NCI-H1048 (cell line): ENCODE data around the gene CNN2.

Source experiments
- DNase-seq: peaks from one replicate; lab custom pipeline; 2025; lab: John Stamatoyannopoulos, UW

The CNN2 gene

GRCh38 chr19:1026783-1027649 lies 608 bp downstream of the CNN2 start:
- no peak for DNase-seq

- DNase-seq = no peak
Measured at GRCh38 chr19:1027650-1028061, 1.2 kb downstream of the CNN2 start.

GRCh38 chr19:1028062-1028926 lies 1.9 kb downstream of the CNN2 start:
- peak; percentile 59 for DNase-seq

DNA sequence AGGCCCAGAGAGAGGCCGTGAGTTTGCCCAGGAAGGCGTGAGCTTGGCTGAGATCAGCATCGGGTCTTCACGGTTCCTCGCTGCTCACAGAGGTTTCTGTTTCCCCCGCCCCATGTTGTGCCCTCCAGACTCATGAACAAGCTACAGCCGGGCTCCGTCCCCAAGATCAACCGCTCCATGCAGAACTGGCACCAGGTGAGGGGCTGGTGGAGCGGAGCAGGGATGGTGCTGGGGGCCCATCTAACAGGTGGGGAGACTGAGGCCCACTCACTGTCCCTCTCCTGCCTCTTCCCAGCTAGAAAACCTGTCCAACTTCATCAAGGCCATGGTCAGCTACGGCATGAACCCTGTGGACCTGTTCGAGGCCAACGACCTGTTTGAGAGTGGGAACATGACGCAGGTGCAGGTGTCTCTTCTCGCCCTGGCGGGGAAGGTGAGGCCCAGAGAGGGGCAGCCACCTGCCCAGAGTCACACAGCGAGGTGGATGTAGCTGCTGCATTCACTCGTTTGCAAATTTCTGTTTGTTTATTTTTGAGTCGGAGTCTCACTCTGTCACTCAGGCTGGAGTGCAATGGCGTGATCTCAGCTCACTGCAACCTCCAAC lies 6.0 kb downstream of the CNN2 start:
- DNase-seq = no peak

GRCh38 chr19:1035998-1036621 lies 9.7 kb downstream of the CNN2 start:
- no peak for DNase-seq

- no peak for DNase-seq
Measured at GRCh38 chr19:1037621-1038064, 11.2 kb downstream of the CNN2 start.

- no peak for DNase-seq
Measured at GRCh38 chr19:1038978-1039645, 12.7 kb downstream of the CNN2 start.

DNA sequence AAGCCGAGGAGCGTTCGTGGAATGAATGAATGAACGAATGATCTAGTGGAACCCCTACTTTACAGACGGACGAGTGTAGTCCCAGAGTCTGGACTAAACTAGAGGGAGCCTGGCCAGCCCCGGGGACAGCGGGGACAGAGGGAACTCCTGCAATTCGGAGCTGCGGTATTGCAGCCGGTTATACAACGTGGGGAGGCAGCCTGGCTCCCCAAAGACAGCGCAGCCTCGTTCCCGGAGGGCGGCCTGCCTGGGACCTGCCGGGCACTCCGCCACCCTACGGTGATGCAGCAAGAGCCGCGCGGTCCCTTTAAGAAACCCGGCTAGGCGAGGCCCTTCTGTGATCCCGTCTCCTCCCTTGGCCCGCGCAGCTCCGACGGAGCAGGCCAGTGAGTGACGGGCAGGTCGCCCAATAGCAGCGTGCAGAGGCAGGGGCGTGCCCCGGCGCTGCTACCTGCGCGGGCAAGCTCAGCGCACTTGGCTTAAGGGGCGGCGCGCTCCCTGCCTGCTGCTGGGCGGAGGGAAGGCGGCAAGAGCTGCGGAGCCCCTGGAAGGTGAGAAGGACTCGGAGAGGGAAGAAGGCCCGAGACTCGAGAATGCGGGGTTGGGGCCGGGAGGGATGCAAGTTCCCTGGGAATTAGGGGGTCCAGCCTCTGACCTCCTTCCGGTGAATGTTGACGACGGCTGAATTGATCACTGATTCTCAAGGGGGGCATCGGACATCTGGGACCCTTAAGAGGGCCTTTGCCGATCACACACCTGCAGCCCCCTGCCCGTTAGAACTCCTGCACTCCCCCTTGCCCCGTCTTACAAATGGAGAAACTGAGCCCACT lies 13.5 kb downstream of the CNN2 start, which contains the start of gene ABCA7:
TSS of gene ABCA7 (plus strand) at position 462 of the 830 bp plus-strand sequence. CDS start 1,255 bp downstream, outside the sequence.
- peak; percentile 96 for DNase-seq

DNA sequence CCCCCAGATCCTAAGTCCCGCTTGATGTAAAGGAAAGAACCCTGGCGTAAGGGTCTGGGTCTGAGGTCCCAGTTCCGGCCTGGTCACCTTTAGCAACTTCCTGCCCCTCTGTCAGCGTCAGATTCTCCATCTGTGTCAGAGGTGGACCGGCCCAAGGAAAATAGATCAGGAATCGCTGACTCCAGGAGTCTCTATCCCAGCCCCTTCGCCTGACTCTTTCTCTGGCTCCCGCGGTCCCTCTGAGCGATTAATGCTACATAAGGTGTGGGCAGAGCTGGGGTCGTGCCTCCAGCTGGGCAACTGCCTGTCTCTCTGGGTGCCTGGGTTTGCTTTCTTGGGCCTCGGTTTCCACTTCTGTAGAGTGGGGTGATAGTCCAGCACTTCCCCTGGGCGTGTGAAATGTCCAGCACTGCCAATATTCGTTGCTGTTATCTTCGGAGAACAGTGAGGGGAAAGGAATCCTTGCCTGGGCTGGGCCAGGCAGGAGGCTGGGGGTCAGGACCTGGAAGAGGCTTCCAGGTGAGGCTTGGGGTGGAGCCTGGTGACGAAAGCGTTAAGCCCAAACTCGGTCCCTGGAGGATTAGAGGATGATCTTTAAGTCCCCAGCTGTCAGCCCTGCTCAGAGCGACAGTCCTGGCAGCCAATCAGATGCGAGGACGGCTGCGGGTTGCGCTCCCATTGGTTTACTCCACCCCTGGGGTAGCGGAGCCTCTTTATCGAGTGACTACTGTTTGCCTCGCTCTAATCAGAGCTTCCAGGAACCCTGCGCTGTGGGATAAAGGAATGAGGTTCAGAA lies 14.3 kb downstream of the CNN2 start:
- peak; percentile 84 for DNase-seq

GRCh38 chr19:1041272-1041834 lies 14.9 kb downstream of the CNN2 start:
- no peak for DNase-seq

- no peak for DNase-seq
Measured at GRCh38 chr19:1041835-1042685, 15.7 kb downstream of the CNN2 start.

GRCh38 chr19:1042689-1043511 lies 16.5 kb downstream of the CNN2 start:
- no peak for DNase-seq

DNA sequence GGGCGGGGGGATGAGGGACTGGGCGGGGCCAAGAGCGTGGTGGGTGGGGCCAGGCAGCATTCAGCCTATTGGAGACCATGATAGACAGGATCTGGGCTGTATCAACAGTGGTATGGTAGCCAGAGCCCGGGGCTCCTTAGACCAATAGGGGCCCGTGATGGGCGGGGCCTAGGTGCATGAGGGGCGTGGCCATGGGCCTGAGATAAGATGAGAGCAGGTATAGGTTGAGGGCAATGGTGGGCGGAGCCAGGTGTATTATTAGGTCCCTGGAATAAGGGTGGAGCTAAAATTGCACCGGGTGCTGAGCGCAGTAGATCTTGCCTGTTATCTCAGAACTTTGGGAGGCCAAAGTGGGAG lies 18.8 kb downstream of the CNN2 start:
- peak; percentile 90 for DNase-seq

GRCh38 chr19:1046117-1046626 lies 19.8 kb downstream of the CNN2 start:
- no peak for DNase-seq

DNA sequence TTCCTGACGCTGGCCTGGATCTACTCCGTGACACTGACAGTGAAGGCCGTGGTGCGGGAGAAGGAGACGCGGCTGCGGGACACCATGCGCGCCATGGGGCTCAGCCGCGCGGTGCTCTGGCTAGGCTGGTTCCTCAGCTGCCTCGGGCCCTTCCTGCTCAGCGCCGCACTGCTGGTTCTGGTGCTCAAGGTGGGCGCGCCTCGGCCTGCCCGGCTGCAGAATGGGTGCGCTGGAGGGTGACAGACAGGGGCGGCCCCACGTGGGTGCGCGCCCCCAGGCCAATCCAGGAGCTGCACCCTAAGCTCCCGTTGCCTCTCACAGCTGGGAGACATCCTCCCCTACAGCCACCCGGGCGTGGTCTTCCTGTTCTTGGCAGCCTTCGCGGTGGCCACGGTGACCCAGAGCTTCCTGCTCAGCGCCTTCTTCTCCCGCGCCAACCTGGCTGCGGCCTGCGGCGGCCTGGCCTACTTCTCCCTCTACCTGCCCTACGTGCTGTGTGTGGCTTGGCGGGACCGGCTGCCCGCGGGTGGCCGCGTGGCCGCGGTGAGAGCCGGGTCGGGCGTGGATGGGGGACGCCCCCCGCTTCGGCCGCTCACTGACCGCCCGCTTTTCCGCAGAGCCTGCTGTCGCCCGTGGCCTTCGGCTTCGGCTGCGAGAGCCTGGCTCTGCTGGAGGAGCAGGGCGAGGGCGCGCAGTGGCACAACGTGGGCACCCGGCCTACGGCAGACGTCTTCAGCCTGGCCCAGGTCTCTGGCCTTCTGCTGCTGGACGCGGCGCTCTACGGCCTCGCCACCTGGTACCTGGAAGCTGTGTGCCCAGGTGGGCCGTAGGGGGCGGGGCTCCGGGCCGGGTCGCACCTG lies 20.7 kb downstream of the CNN2 start:
- no peak for DNase-seq

DNA sequence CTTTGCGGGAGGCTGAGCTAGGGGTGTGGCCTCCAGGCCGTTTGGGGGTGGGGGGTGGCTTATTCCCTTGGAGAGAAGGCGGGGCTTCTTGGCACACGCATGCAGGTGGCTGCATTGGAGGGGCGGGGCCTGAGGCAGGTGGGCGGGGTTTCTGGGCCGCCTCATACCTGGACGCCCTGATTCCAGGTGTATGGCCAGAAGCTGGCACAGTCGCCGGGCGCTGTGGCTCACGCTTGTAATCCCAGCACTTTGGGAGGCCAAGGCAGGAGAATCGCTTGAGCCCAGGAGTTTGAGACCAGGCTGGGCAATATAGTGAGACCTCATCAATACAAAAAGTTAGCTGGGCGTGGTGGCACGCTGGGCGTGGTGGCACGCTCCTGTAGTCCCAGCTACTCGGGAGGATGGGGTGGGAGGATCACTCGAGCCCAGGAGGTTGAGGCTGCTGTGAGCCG lies 21.3 kb downstream of the CNN2 start:
- no peak for DNase-seq
